PC-3 (cell line): ENCODE measurements around the gene STARD7.

Experiments
- CTCF ChIP-seq: fragments of 300-600 bp; sonication (generic); conservative IDR thresholded peaks from 2 replicates; pipeline ENCODE4 v1.5.1; 2017; ENCODE audit warnings: antibody characterized with exemption, low read depth, mild to moderate bottlenecking, low read length
- EZH2phosphoT487 ChIP-seq: fragments of 300-600 bp; sonication (generic); IDR thresholded peaks from 2 replicates; pipeline ENCODE4 v1.6.1; 2018; ENCODE audit warnings: mild to moderate bottlenecking, antibody characterized with exemption, low read length, borderline replicate concordance

DNA sequence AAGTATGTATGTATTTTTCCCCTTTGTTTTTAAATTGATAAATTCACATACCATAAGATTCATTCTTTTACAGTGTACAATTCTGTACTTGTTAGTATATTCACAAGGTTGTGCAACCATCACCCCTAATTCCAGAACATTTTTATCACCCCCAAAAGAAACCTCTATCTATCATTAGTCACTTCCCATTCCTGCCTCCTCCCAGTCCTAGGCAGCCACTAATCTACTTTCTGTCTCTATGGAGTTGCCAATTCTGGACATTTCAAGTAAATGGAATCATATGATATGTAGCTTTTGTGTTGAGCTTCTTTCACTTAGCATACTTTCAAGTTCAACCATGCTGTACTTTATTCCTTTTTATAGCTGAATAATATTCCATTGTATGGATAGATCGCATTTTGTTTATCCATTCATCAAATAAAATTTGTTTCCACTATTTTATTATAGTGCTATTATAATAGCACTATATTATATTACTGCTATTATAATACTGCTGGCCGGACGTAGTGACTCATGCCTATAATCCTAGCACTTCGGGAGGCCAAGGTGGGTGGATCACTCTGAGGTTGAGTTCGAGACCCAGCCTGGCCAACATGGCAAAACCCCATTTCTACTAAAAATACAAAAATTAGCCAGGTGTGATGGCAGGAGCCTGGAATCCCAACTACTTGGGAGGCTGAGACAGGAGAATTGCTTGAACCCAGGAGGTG, 10.9 kb downstream of the STARD7 start:
- TF ChIP-seq CTCF = no peak
- TF ChIP-seq EZH2phosphoT487 = no peak
